Thymus (tissue), 11 donors: ENCODE measurements around the gene ANO10. TPM values are rescaled to one million over a fixed set of nuclear protein-coding genes. Genes with fewer than 3 reads are reported as not detected.

Experiments
- DNase-seq, 9 donors: peaks; one replicate each; pipeline ENCODE4 v3.0.0-alpha.2; 2013; ENCODE audit warnings: low spot score in 9 of 9, low read depth in 6 of 9, missing footprints in 1 of 9
- H3K27ac ChIP-seq, 2 donors: one replicate each; pipeline ENCODE4 v1.5.1; 2013; ENCODE audit warnings: control low read depth in 1 of 2, low read depth in 1 of 2, low read length in 1 of 2, mild to moderate bottlenecking in 1 of 2, moderate library complexity in 1 of 2
- H3K27me3 ChIP-seq, 2 donors: one replicate each; pipeline ENCODE4 v1.5.1; 2013; ENCODE audit warnings: low read length in 1 of 2; ENCODE audit not compliant: control insufficient read depth in 2 of 2, insufficient read depth in 1 of 2
- H3K36me3 ChIP-seq, 2 donors: one replicate each; pipeline ENCODE4 v1.5.1; 2013; ENCODE audit warnings: low read length in 1 of 2, mild to moderate bottlenecking in 1 of 2, moderate library complexity in 1 of 2; ENCODE audit not compliant: control insufficient read depth in 2 of 2, insufficient read depth in 2 of 2
- H3K4me1 ChIP-seq, 2 donors: one replicate each; pipeline ENCODE4 v1.5.1; 2013; ENCODE audit warnings: low read length in 2 of 2; ENCODE audit not compliant: control insufficient read depth in 2 of 2, insufficient read depth in 2 of 2
- H3K4me3 ChIP-seq, 2 donors: one replicate each; pipeline ENCODE4 v1.5.1; 2013; ENCODE audit warnings: low read length in 2 of 2, control low read depth in 1 of 2, mild to moderate bottlenecking in 1 of 2
- H3K9me3 ChIP-seq, 2 donors: one replicate each; pipeline ENCODE4 v1.5.1; 2013; ENCODE audit warnings: low read length in 1 of 2, mild to moderate bottlenecking in 1 of 2; ENCODE audit not compliant: control insufficient read depth in 2 of 2, insufficient read depth in 1 of 2
- WGBS: extraction: QIAGEN DNeasy Blood & Tissue Kit; methylation state at CpG from one replicate; pipeline ENCODE4 v1.1.7; 2013; 5-methylcytosine and 5-hydroxymethylcytosine counted together
- polyA plus RNA-seq: library from polyadenylated mRNA; stranded (reverse); fragments of 200-250 nt; gene quantifications from one replicate; pipeline ENCODE4 v1.2.3, GENCODE V29; 2013
- total RNA-seq: library from RNA; stranded (reverse); fragments of 120-200 nt; gene quantifications from one replicate; pipeline ENCODE4 v1.2.4, GENCODE V29; 2013
- donor health status: healthy.

The ANO10 gene
- total and polyA plus RNA-seq, 2 donors, result 5.2 to 8.7 TPM

DNA sequence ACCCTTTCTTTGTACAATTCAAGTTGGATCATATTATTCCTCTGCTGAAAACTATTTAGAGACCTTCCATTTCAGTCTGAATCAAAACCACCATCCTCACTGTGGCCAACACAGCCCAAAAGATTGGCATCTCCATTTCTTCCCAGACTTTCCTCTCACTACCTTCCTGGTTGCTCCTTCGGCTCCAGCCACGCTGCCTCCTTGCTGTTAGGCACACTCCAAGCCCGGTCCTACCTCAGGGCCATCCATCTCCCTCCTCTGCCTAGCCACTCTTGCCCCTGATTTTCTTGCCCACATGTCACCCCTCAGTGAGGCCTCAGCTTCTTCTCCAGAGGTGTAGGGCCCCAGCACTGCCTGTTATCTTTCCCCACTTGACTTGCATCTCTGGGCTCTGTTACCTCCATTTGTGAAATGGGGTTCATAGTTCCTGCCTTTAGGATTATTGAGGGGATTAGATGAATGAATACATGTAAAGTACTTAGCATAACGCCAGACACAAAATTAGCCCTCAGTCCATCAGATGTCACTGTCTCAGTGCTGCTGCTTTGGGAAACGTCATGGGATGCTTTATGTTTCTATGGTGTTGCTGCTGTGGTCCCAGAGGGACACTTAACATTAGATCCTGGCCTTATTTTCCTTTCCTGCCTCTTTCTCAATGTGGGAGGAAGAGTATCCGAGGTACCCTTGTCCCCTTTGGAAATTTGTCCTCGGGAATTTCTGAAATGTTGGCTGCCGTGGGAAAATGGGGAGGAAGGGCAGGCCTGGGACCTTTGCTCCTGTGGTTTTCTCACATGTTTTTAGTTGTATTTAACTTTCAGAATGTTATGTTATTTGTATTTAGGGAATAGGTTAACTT, 304.1 kb downstream of the ANO10 start:
- no peak for DNase-seq
- H3K27me3 ChIP-seq, result no peaks in the 10 kb centered on the region
- peaks cover 16% of the 10 kb centered on the region in 2 donors for H3K4me1 ChIP-seq
- peaks cover 12 to 25% of the 10 kb centered on the region in 2 donors for H3K36me3 ChIP-seq
- no peaks in the 10 kb centered on the region for H3K9me3 ChIP-seq
- 95% methylated on average over 8 of the region's 8 CpGs for WGBS
- H3K27ac ChIP-seq, result peak overlapping the region; percentile 14 to 74
- H3K4me3 ChIP-seq, result no peak overlapping the region

DNA sequence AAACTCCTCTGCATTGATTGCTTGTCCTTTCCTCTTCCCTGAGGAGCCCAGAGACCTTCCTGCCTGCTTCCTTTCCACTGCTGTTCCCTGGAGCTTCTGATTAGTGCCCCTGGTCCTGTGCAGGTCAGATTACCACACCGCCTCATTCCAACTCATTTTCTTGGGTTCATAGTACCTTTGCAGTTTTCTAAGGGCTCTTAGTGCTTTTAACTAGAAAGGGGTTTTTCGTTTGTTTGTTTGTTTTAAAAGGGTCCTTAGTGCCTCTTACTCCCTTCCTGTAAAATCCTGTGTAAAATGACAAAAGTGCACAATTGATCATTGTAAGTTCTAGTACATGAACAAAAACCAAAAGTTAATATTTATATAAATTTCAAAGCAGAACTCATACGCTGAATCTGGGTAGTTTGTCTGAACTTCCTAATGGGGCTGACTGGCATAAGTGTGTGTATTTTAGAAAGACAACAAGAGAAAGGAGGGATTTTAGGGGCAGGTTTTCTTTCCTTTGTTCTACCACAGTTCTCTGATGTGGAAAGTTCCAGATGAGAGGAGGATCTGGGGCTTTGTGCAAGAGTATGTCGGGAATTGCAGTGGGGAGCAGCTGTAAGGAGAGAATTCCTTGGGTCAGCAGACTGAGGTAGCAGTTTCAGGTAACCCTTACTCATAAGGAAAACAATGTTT, 304.9 kb downstream of the ANO10 start:
- no peaks in the 10 kb centered on the region for H3K27me3 ChIP-seq
- WGBS, result 83% methylated on average over 4 of the region's 4 CpGs
- peaks cover 16% of the 10 kb centered on the region in 2 donors for H3K4me1 ChIP-seq
- H3K27ac ChIP-seq, result peak overlapping the region; percentile 42 to 58
- H3K9me3 ChIP-seq, result no peaks in the 10 kb centered on the region
- H3K4me3 ChIP-seq, result no peak overlapping the region
- DNase-seq, result no peak
- peaks cover 12 to 26% of the 10 kb centered on the region in 2 donors for H3K36me3 ChIP-seq

Other genes with a start within 250 kb of the ANO10 start
- 10.3 TPM for gene ABHD5, start 68.9 kb upstream of the ANO10 start, total RNA-seq
- 17.9 TPM for gene ABHD5, start 68.9 kb upstream of the ANO10 start, polyA plus RNA-seq